Measurements from ENCODE around the gene SLC22A4.

Gene SLC22A4

GRCh38 chr5:132293992-132294727 lies at the start of gene SLC22A4:
SLC22A4 (plus strand) TSS chr5:132294394; CDS start chr5:132294617, 223 bp downstream.
- TF ChIP-seq, protein P1, sequence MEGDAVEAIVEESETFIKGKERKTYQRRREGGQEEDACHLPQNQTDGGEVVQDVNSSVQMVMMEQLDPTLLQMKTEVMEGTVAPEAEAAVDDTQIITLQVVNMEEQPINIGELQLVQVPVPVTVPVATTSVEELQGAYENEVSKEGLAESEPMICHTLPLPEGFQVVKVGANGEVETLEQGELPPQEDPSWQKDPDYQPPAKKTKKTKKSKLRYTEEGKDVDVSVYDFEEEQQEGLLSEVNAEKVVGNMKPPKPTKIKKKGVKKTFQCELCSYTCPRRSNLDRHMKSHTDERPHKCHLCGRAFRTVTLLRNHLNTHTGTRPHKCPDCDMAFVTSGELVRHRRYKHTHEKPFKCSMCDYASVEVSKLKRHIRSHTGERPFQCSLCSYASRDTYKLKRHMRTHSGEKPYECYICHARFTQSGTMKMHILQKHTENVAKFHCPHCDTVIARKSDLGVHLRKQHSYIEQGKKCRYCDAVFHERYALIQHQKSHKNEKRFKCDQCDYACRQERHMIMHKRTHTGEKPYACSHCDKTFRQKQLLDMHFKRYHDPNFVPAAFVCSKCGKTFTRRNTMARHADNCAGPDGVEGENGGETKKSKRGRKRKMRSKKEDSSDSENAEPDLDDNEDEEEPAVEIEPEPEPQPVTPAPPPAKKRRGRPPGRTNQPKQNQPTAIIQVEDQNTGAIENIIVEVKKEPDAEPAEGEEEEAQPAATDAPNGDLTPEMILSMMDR (IDR thresholded peaks at IDR 0.05; ENCODE audit: low read depth, low read length, missing control alignments) = no peak
- Histone ChIP-seq H3K27ac (peak within 1 kb of the TSS; percentile 94), H3K4me3 (ENCODE audit: low read depth, low read length) (peak within 1 kb of the TSS; percentile 80), H3K27me3 (replicated peaks) (no peaks in the 10 kb centered on the region), H3K36me3 (replicated peaks) (no peaks in the 10 kb centered on the region)
- peak; percentile 93 for DNase-seq
- in situ Hi-C loops (cut with HindIII; ENCODE audit: low pct_ligation_motif_present, low sequenced_read_pairs) = no loop called here

DNA sequence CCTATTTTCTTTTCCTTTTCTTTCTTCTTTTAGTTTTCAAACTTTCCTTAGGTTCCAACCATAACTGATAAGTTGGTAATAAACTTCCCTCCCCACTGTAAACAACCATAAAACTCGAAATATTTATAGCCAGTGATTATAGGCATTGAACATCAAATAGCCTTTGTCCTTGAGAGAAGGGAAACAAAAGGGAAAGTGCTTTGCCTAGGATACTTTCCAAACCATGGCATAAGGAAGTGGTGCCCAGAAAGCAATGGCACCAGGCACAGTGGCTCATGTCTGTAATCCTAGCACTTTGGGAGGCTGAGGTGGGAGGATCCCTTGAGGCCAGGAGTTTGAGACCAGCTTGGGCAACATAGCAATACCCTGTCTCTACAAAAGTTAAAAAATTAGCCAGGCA lies 48.6 kb upstream of the SLC22A4 start:
- Histone ChIP-seq H3K36me3 (replicated peaks) (no peaks in the 10 kb centered on the region), H3K27me3 (replicated peaks) (no peaks in the 10 kb centered on the region), H3K27ac (no peak overlapping the region), H3K4me3 (ENCODE audit: low read depth, low read length) (no peak overlapping the region)
- in situ Hi-C loops (cut with HindIII; ENCODE audit: low pct_ligation_motif_present, low sequenced_read_pairs) = no loop called here
- DNase-seq = no peak
- TF ChIP-seq, protein P1 (IDR thresholded peaks at IDR 0.05; ENCODE audit: low read depth, low read length, missing control alignments) = no peak

GRCh38 chr5:132246806-132247205 lies 47.4 kb upstream of the SLC22A4 start:
- H3K27ac ChIP-seq = no peak overlapping the region
- no peak overlapping the region for H3K4me3 ChIP-seq (ENCODE audit: low read depth, low read length)
- in situ Hi-C loops (cut with HindIII; ENCODE audit: low pct_ligation_motif_present, low sequenced_read_pairs) = no loop called here
- H3K27me3 ChIP-seq (replicated peaks) = no peaks in the 10 kb centered on the region
- DNase-seq = no peak
- TF ChIP-seq, protein P1 (IDR thresholded peaks at IDR 0.05; ENCODE audit: low read depth, low read length, missing control alignments) = no peak
- H3K36me3 ChIP-seq (replicated peaks) = no peaks in the 10 kb centered on the region

DNA sequence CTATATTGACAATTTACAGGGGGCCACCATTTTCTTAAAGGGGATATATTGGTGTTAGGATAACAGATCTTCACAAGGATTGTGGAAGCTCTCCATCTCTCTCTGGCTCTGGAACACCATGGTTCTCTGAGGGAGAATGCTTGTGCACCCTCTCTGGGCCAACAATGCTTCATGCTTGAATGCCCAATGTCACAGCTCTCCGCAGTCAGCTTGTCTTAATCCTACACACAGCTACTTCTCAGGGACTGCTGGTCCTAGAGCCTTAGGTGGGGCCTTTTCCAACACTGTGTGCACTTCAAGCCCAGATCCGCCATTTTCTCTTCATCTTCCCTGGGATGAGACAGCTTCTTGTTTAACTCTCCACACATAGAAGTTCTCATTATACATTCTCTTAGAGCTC lies 43.6 kb upstream of the SLC22A4 start:
- TF ChIP-seq, protein P1 (IDR thresholded peaks at IDR 0.05; ENCODE audit: low read depth, low read length, missing control alignments) = no peak
- H3K36me3 ChIP-seq (replicated peaks) = no peaks in the 10 kb centered on the region
- no peaks in the 10 kb centered on the region for H3K27me3 ChIP-seq (replicated peaks)
- no peak overlapping the region for H3K27ac ChIP-seq
- DNase-seq = no peak
- in situ Hi-C loops (cut with HindIII; ENCODE audit: low pct_ligation_motif_present, low sequenced_read_pairs) = no loop called here
- no peak overlapping the region for H3K4me3 ChIP-seq (ENCODE audit: low read depth, low read length)

GRCh38 chr5:132251220-132251725 lies 42.9 kb upstream of the SLC22A4 start:
- no peak for DNase-seq
- in situ Hi-C loops (cut with HindIII; ENCODE audit: low pct_ligation_motif_present, low sequenced_read_pairs) = no loop called here
- H3K27me3 ChIP-seq (replicated peaks) = no peaks in the 10 kb centered on the region
- no peak overlapping the region for H3K27ac ChIP-seq
- H3K4me3 ChIP-seq (ENCODE audit: low read depth, low read length) = no peak overlapping the region
- H3K36me3 ChIP-seq (replicated peaks) = no peaks in the 10 kb centered on the region
- TF ChIP-seq, protein P1 (IDR thresholded peaks at IDR 0.05; ENCODE audit: low read depth, low read length, missing control alignments) = no peak
